ENCODE data around the gene TNS2. TPM values are rescaled to one million over a fixed set of nuclear protein-coding genes. Genes with fewer than 3 reads are reported as not detected.

Gene TNS2
- total and polyA plus RNA-seq, 9 of the 15 experiments (the other 6 are each of a cell fraction or from before 2014, with no cell fraction given) = 0.28 to 3.1 (median 1.2) TPM; not detected in 1

- TF ChIP-seq, protein P1, sequence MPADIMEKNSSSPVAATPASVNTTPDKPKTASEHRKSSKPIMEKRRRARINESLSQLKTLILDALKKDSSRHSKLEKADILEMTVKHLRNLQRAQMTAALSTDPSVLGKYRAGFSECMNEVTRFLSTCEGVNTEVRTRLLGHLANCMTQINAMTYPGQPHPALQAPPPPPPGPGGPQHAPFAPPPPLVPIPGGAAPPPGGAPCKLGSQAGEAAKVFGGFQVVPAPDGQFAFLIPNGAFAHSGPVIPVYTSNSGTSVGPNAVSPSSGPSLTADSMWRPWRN (IDR thresholded peaks at IDR 0.05; ENCODE audit: low read depth) = no peak
- no peak for TF ChIP-seq SRSF3 (IDR thresholded peaks at IDR 0.05; ENCODE audit: insufficient read depth, low read length)
- TF ChIP-seq CBX2 (IDR thresholded peaks at IDR 0.05; ENCODE audit: insufficient read depth, low read length, poor library complexity, severe bottlenecking) = no peak
- no peak for TF ChIP-seq ZNF311 (CRISPR knock-in tag; IDR thresholded peaks at IDR 0.05)
- TF ChIP-seq, protein P2, sequence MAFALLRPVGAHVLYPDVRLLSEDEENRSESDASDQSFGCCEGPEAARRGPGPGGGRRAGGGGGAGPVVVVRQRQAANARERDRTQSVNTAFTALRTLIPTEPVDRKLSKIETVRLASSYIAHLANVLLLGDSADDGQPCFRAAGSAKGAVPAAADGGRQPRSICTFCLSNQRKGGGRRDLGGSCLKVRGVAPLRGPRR (CRISPR knock-in tag; IDR thresholded peaks at IDR 0.05) = no peak
These were observed 13.1 kb upstream of the TNS2 start (continued) for GRCh38 chr12:53036802-53037201.

GRCh38 chr12:53039851-53040250 is 10.0 kb upstream of the TNS2 start:
- FAIRE-seq (no peak), ATAC-seq (no peak), DNase-seq (ENCODE audit: extremely low read depth in 1 of 4, low spot score in 3 of 4) (no peak)
- POLR2A ChIA-PET = interaction anchor here (1.3 kb wide), 1 partner anchor 160 kb away, joined by 3 read pairs; no protein-coding TSS in a partner anchor
- no peak overlapping the region for H3K4me2 ChIP-seq (ENCODE audit: insufficient read depth, low read length)
- H3K27me3 ChIP-seq (ENCODE audit: control insufficient read depth in 2 of 2, insufficient read depth in 2 of 2, low read length in 2 of 2) = no peaks in the 10 kb centered on the region
- no peak overlapping the region for H3K4me3 ChIP-seq
- peaks cover 2 to 6% of the 10 kb centered on the region in 2 experiments; a peak in 2 of 5 replicates for H3K4me1 ChIP-seq (replicated peaks in 1 of 2; ENCODE audit: control insufficient read depth in 2 of 2, insufficient read depth in 2 of 2, low read length in 2 of 2)
- WGBS (ENCODE audit: insufficient coverage, low coverage, missing lambda C conversion rate) = 71% methylated on average over 3 of the region's 4 CpGs
- TF ChIP-seq SUPT5H (IDR thresholded peaks at IDR 0.05) = peak; percentile 34; the same call in 1 of the 2 replicates
- no peak for TF ChIP-seq PRPF4 (IDR thresholded peaks at IDR 0.05; ENCODE audit: insufficient read depth, low read depth, low read length, poor library complexity, severe bottlenecking)
- peak; percentile 53 for TF ChIP-seq POLR2A (conservative IDR thresholded peaks at IDR 0.05)
- TF ChIP-seq KAT7 (CRISPR knock-in tag; IDR thresholded peaks at IDR 0.05; ENCODE audit: borderline replicate concordance) = no peak
- no peak overlapping the region for H3K27ac ChIP-seq (ENCODE audit: extremely low read depth, low read depth, low read length)
- no peak overlapping the region for H2AFZ ChIP-seq (ENCODE audit: low read depth, low read length)
- H3K79me2 ChIP-seq (ENCODE audit: control insufficient read depth, insufficient read depth, low read length) = no peaks in the 10 kb centered on the region
- CTCF ChIA-PET (ENCODE audit: low intra/inter-chr PET ratio) = interaction anchor here (0.5 to 1.9 kb wide), 2 partner anchors 60 to 287 kb away, joined by 3 to 5 read pairs; no protein-coding TSS in a partner anchor
- in situ Hi-C loops (cut with MboI) = no loop called here
- H3K9ac ChIP-seq (ENCODE audit: insufficient read depth in 1 of 2, low read depth in 2 of 2, low read length in 2 of 2) = no peak overlapping the region
- intact Hi-C loops (cut with micrococcal nuclease) = no loop called here
- H3K9me3 ChIP-seq (replicated peaks; ENCODE audit: control insufficient read depth, insufficient read depth, low read depth, low read length) = no peaks in the 10 kb centered on the region
- peaks cover 6% of the 10 kb centered on the region for H4K20me1 ChIP-seq (replicated peaks; ENCODE audit: control insufficient read depth, insufficient read depth, low read length)
- peaks cover 64% of the 10 kb centered on the region for H3K36me3 ChIP-seq (ENCODE audit: control insufficient read depth, insufficient read depth, low read length)
- no TSS peak for BruUV-seq (replicated peaks)
- no peaks in the 10 kb centered on the region for H3K9me1 ChIP-seq (ENCODE audit: control insufficient read depth, insufficient read depth, low read length)
